ENCODE data around the gene APCDD1L.

- TF ChIP-seq CTCF (IDR thresholded peaks at IDR 0.05): no peak
- no peak for TF ChIP-seq EP300 (IDR thresholded peaks at IDR 0.05)
- no peak for TF ChIP-seq POLR2A (IDR thresholded peaks at IDR 0.05)
Measured at GRCh38 chr20:58483470-58483869, 31.7 kb downstream of the APCDD1L start.

Data from upper lobe of left lung (tissue), 4 donors.